Measurements from ENCODE around the gene PRRT4. TPM values are rescaled to one million over a fixed set of nuclear protein-coding genes. Genes with fewer than 3 reads are reported as not detected.

PRRT4 gene
- total RNA-seq, 1 donor from 2014 or later = 2.4 TPM

- DNase-seq (ENCODE audit: low spot score) = no peak
- intact Hi-C loops (cut with DNase I) = no loop called here
Observed at GRCh38 chr7:128311013-128311412, 50.5 kb downstream of the PRRT4 start.

- no peak for DNase-seq (ENCODE audit: low spot score)
- intact Hi-C loops (cut with DNase I) = no loop called here
Observed at GRCh38 chr7:128310499-128310898, 51.0 kb downstream of the PRRT4 start.

- DNase-seq (ENCODE audit: low spot score) = no peak
- intact Hi-C loops (cut with DNase I) = no loop called here
Observed at GRCh38 chr7:128309976-128310375, 51.5 kb downstream of the PRRT4 start.

GRCh38 chr7:128309124-128309523 is 52.4 kb downstream of the PRRT4 start:
- intact Hi-C loops (cut with DNase I) = no loop called here

GRCh38 chr7:128307061-128307460 is 54.4 kb downstream of the PRRT4 start:
- intact Hi-C loops (cut with DNase I) = no loop called here
- DNase-seq (ENCODE audit: low spot score) = no peak

More at GRCh38 chr7:128309124-128309523, 52.4 kb downstream of the PRRT4 start:
- DNase-seq (ENCODE audit: low spot score) = no peak

GRCh38 chr7:128304212-128304611 is 57.3 kb downstream of the PRRT4 start:
- intact Hi-C loops (cut with DNase I) = no loop called here
- DNase-seq (ENCODE audit: low spot score) = no peak

- DNase-seq (ENCODE audit: low spot score) = no peak
- intact Hi-C loops (cut with DNase I) = no loop called here
Observed at GRCh38 chr7:128303643-128304042, 57.8 kb downstream of the PRRT4 start.

- DNase-seq (ENCODE audit: low spot score) = no peak
- intact Hi-C loops (cut with DNase I) = no loop called here
Observed at GRCh38 chr7:128303133-128303532, 58.4 kb downstream of the PRRT4 start.

- intact Hi-C loops (cut with DNase I) = no loop called here
- no peak for DNase-seq (ENCODE audit: low spot score)
Observed at GRCh38 chr7:128302139-128302538, 59.4 kb downstream of the PRRT4 start.

Other genes starting within 250 kb of the PRRT4 start
- 0.30 TPM for gene LEP, start 120.4 kb downstream of the PRRT4 start, total RNA-seq
- 35.1 TPM for gene RBM28, start 17.8 kb downstream of the PRRT4 start, total RNA-seq
- gene IMPDH1, start 48.3 kb upstream of the PRRT4 start, total RNA-seq = 22.2 TPM
- 14.0 TPM for gene HILPDA, start 94.2 kb upstream of the PRRT4 start, total RNA-seq
- gene METTL2B, start 115.1 kb upstream of the PRRT4 start, total RNA-seq = 22.8 TPM